DOHH2 (cell line): ENCODE data around the gene CPN2.

Experiments used
- CTCF ChIP-seq: fragments of 200-600 bp; sonication (generic); IDR thresholded peaks from one replicate; pipeline ENCODE4 v1.5.1; 2014; ENCODE audit warnings: antibody characterized with exemption, mild to moderate bottlenecking, low read depth, low read length; ENCODE audit not compliant: poor library complexity, severe bottlenecking
- EZH2phosphoT487 ChIP-seq: fragments of 200-600 bp; sonication (generic); IDR thresholded peaks from 2 replicates; pipeline ENCODE4 v1.6.1; 2017; ENCODE audit warnings: borderline replicate concordance, mild to moderate bottlenecking, antibody characterized with exemption, low read length, moderate library complexity, mixed read lengths

- TF ChIP-seq CTCF (no peak), EZH2phosphoT487 (no peak)
Observed at GRCh38 chr3:194293546-194294198, 57.5 kb downstream of the CPN2 start.
